ENCODE results near the gene GSE1.

Gene GSE1

DNA sequence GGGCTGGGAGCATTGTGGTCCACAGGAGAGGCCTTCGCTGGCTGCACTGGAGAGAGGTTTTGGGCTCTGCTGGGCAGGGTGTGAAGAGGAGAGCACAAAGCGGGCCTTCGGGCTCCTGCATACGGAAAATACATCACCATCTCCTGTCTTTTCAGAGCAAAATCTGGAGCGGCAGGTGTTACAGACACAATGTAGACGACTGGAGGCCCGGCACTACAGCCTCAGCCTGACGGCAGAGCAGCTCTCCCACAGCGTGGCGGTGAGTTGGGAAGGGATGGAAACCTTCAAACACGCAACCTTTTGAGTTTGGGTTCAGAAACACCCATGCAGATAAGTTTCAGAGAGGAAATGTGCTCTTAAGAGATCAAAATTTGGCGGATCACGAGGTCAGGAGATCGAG is 57.7 kb downstream of the GSE1 start:
- no peak overlapping the region for H4K8ac ChIP-seq (ENCODE audit: low read length)
- H2AFZ ChIP-seq (ENCODE audit: low read depth, low read length), result no peak overlapping the region
- H4K91ac ChIP-seq (ENCODE audit: low read length), result no peak overlapping the region
- no peak overlapping the region for H3K23ac ChIP-seq (ENCODE audit: low read length in 2 of 2)
- no peak overlapping the region for H3K14ac ChIP-seq (ENCODE audit: low read length in 2 of 2)
- no peak overlapping the region for H3K4me3 ChIP-seq (ENCODE audit: insufficient read depth in 1 of 2, low read depth in 1 of 2, low read length in 2 of 2)
- no peak overlapping the region for H3K4me2 ChIP-seq (ENCODE audit: low read length, poor library complexity, severe bottlenecking)
- no peak overlapping the region for H2BK120ac ChIP-seq (ENCODE audit: low read depth, low read length)
- no peak overlapping the region for H3K18ac ChIP-seq (ENCODE audit: low read depth in 1 of 2, low read length in 2 of 2)
- WGBS, result 94% methylated on average over 14 of the region's 14 CpGs
- H2BK12ac ChIP-seq (ENCODE audit: low read length in 2 of 2), result no peak overlapping the region
- H3K9me3 ChIP-seq (ENCODE audit: control insufficient read depth, low read length), result no peaks in the 10 kb centered on the region
- H3K27me3 ChIP-seq (ENCODE audit: control insufficient read depth in 1 of 2, insufficient read depth in 1 of 2, low read length in 2 of 2), result no peaks in the 10 kb centered on the region
- no peak overlapping the region for H2BK5ac ChIP-seq (ENCODE audit: low read depth, low read length, poor library complexity, severe bottlenecking)
- no peak overlapping the region for H2AK5ac ChIP-seq (ENCODE audit: low read length, severe bottlenecking)
- no peak overlapping the region for H3K9ac ChIP-seq (ENCODE audit: low read length)
- H3K27ac ChIP-seq (ENCODE audit: low read length, poor library complexity, severe bottlenecking), result no peak overlapping the region
- DNase-seq, result no peak
- H3K36me3 ChIP-seq (ENCODE audit: control insufficient read depth in 1 of 2, insufficient read depth in 2 of 2, low read depth in 1 of 2, low read length in 2 of 2), result peaks cover 60 to 97% of the 10 kb centered on the region in 2 experiments
- peaks cover 9% of the 10 kb centered on the region for H3K79me1 ChIP-seq (replicated peaks; ENCODE audit: low read length, poor library complexity, severe bottlenecking)
- H3K4ac ChIP-seq (ENCODE audit: low read depth in 1 of 2, low read length in 2 of 2), result no peak overlapping the region
- H3K4me1 ChIP-seq (ENCODE audit: control insufficient read depth, insufficient read depth, low read depth, low read length), result peaks cover 7% of the 10 kb centered on the region
- no peak overlapping the region for H2BK15ac ChIP-seq (ENCODE audit: low read depth, poor library complexity, severe bottlenecking)

DNA sequence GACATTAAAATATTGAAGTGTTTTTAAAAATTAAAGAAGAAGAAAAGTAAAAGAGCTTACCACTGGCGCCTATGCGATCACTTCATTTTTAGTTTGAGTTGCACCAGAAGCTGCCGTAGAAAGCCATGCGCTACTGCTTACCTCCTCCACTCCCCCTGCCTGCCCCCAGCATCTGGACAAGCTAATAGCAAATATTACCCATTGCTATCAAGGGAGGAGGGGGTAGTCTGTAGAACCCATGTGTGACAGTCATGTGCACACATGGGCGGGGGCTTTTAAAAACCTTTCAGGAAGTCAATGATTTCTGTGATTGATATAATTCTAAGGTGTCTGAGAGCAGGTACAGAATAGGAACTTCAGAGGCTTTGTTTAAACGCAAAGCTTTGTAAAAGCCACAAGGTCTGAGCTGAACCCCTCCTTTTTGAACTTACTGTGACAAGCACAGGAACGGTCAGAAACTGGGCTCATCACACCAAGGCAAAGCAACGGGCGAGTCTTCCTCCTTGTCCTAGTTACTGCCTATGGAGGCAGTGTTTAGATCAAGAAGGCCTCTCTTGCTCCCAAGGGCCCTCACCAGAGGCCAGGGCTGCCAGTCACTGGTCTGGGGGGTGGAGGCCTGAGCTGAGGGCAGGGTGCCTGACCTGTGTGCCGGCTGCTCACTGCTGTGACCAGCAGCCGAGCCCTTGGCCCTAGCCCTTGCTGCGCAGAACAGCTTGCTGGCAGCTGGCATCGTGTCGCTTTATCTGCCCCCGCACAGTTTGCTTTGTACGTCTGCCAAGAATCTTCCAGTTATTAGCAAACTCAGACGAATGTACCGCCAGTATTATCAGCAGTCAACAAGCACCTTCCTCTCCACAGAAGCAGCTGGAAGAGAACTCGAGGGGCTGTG is 60.7 kb downstream of the GSE1 start:
- Histone ChIP-seq H3K4me1 (ENCODE audit: control insufficient read depth, insufficient read depth, low read depth, low read length) (peaks cover 3% of the 10 kb centered on the region), H3K18ac (ENCODE audit: low read depth in 1 of 2, low read length in 2 of 2) (no peak overlapping the region), H3K4ac (ENCODE audit: low read depth in 1 of 2, low read length in 2 of 2) (no peak overlapping the region), H3K14ac (ENCODE audit: low read length in 2 of 2) (no peak overlapping the region), H2AFZ (ENCODE audit: low read depth, low read length) (no peak overlapping the region), H2BK120ac (ENCODE audit: low read depth, low read length) (no peak overlapping the region), H3K27ac (ENCODE audit: low read length, poor library complexity, severe bottlenecking) (no peak overlapping the region), H3K23ac (ENCODE audit: low read length in 2 of 2) (no peak overlapping the region), H2BK15ac (ENCODE audit: low read depth, poor library complexity, severe bottlenecking) (no peak overlapping the region), H3K79me1 (replicated peaks; ENCODE audit: low read length, poor library complexity, severe bottlenecking) (peaks cover 9% of the 10 kb centered on the region), H2BK12ac (ENCODE audit: low read length in 2 of 2) (no peak overlapping the region), H3K4me3 (ENCODE audit: insufficient read depth in 1 of 2, low read depth in 1 of 2, low read length in 2 of 2) (no peak overlapping the region), H3K9me3 (ENCODE audit: control insufficient read depth, low read length) (no peaks in the 10 kb centered on the region), H3K27me3 (ENCODE audit: control insufficient read depth in 1 of 2, insufficient read depth in 1 of 2, low read length in 2 of 2) (no peaks in the 10 kb centered on the region), H4K8ac (ENCODE audit: low read length) (no peak overlapping the region), H2BK5ac (ENCODE audit: low read depth, low read length, poor library complexity, severe bottlenecking) (no peak overlapping the region), H3K9ac (ENCODE audit: low read length) (peak overlapping the region; percentile 2), H4K91ac (ENCODE audit: low read length) (no peak overlapping the region), H2AK5ac (ENCODE audit: low read length, severe bottlenecking) (no peak overlapping the region), H3K4me2 (ENCODE audit: low read length, poor library complexity, severe bottlenecking) (no peak overlapping the region), H3K36me3 (ENCODE audit: control insufficient read depth in 1 of 2, insufficient read depth in 2 of 2, low read depth in 1 of 2, low read length in 2 of 2) (peaks cover 50 to 95% of the 10 kb centered on the region in 2 experiments)
- no peak for DNase-seq
- 94% methylated on average over 19 of the region's 19 CpGs for WGBS

DNA sequence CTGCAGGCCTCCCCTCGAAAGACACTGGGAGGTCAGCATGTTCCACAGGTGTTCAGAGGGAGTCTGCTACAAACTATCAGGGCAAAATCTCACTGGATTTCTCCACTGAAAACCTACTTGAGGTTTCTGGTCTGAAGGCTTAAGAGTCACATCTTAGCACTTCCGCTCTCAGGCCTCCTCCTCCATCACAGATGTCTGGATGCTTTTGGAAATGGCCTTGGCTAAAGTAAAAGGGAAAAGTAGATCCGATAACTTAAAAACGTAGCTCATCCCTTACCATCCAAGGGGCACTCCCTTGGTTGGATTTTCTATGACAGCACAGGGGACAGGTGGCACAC is 61.3 kb downstream of the GSE1 start:
- Histone ChIP-seq H3K9me3 (ENCODE audit: control insufficient read depth, low read length) (no peaks in the 10 kb centered on the region), H3K4me2 (ENCODE audit: low read length, poor library complexity, severe bottlenecking) (no peak overlapping the region), H2BK120ac (ENCODE audit: low read depth, low read length) (no peak overlapping the region), H3K4me1 (ENCODE audit: control insufficient read depth, insufficient read depth, low read depth, low read length) (peaks cover 3% of the 10 kb centered on the region), H2BK12ac (ENCODE audit: low read length in 2 of 2) (no peak overlapping the region), H4K91ac (ENCODE audit: low read length) (no peak overlapping the region), H3K4ac (ENCODE audit: low read depth in 1 of 2, low read length in 2 of 2) (no peak overlapping the region), H3K23ac (ENCODE audit: low read length in 2 of 2) (no peak overlapping the region), H3K27me3 (ENCODE audit: control insufficient read depth in 1 of 2, insufficient read depth in 1 of 2, low read length in 2 of 2) (no peaks in the 10 kb centered on the region), H3K14ac (ENCODE audit: low read length in 2 of 2) (no peak overlapping the region), H3K79me1 (replicated peaks; ENCODE audit: low read length, poor library complexity, severe bottlenecking) (peaks cover 5% of the 10 kb centered on the region), H2BK15ac (ENCODE audit: low read depth, poor library complexity, severe bottlenecking) (no peak overlapping the region), H3K4me3 (ENCODE audit: insufficient read depth in 1 of 2, low read depth in 1 of 2, low read length in 2 of 2) (no peak overlapping the region), H3K36me3 (ENCODE audit: control insufficient read depth in 1 of 2, insufficient read depth in 2 of 2, low read depth in 1 of 2, low read length in 2 of 2) (peaks cover 47 to 95% of the 10 kb centered on the region in 2 experiments), H3K9ac (ENCODE audit: low read length) (peak overlapping the region; percentile 2), H2AK5ac (ENCODE audit: low read length, severe bottlenecking) (no peak overlapping the region), H2BK5ac (ENCODE audit: low read depth, low read length, poor library complexity, severe bottlenecking) (no peak overlapping the region), H2AFZ (ENCODE audit: low read depth, low read length) (no peak overlapping the region), H4K8ac (ENCODE audit: low read length) (no peak overlapping the region), H3K27ac (ENCODE audit: low read length, poor library complexity, severe bottlenecking) (no peak overlapping the region), H3K18ac (ENCODE audit: low read depth in 1 of 2, low read length in 2 of 2) (no peak overlapping the region)
- WGBS, result 100% methylated on average over 4 of the region's 4 CpGs
- no peak for DNase-seq

DNA sequence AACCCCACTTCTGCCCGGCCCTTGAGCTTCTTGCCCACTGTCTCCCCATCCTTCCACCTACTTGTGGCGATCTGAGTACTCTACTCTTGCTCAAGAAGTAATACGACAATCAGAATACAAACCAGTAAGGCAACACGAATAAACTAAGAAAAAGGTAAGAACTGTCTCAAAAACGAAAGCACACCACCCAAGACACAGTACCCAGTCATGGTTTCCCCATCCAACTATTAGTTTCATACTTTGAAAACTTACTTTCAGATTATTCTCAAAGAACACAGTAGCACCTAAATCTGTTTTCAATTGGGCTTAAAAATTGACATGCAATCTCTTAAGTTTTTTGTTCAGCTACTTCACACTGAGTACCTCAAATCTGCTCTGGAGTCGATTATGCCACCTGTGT is 61.7 kb downstream of the GSE1 start:
- no peak overlapping the region for H2BK15ac ChIP-seq (ENCODE audit: low read depth, poor library complexity, severe bottlenecking)
- H2AFZ ChIP-seq (ENCODE audit: low read depth, low read length), result no peak overlapping the region
- 96% methylated on average over 6 of the region's 6 CpGs for WGBS
- no peak overlapping the region for H2BK5ac ChIP-seq (ENCODE audit: low read depth, low read length, poor library complexity, severe bottlenecking)
- no peak overlapping the region for H3K27ac ChIP-seq (ENCODE audit: low read length, poor library complexity, severe bottlenecking)
- H3K36me3 ChIP-seq (ENCODE audit: control insufficient read depth in 1 of 2, insufficient read depth in 2 of 2, low read depth in 1 of 2, low read length in 2 of 2), result peaks cover 46 to 92% of the 10 kb centered on the region in 2 experiments
- H3K23ac ChIP-seq (ENCODE audit: low read length in 2 of 2), result no peak overlapping the region
- H3K18ac ChIP-seq (ENCODE audit: low read depth in 1 of 2, low read length in 2 of 2), result no peak overlapping the region
- no peak overlapping the region for H3K9ac ChIP-seq (ENCODE audit: low read length)
- H3K4me1 ChIP-seq (ENCODE audit: control insufficient read depth, insufficient read depth, low read depth, low read length), result peaks cover 3% of the 10 kb centered on the region
- H3K4me2 ChIP-seq (ENCODE audit: low read length, poor library complexity, severe bottlenecking), result no peak overlapping the region
- no peak overlapping the region for H4K8ac ChIP-seq (ENCODE audit: low read length)
- no peak overlapping the region for H2BK120ac ChIP-seq (ENCODE audit: low read depth, low read length)
- no peaks in the 10 kb centered on the region for H3K27me3 ChIP-seq (ENCODE audit: control insufficient read depth in 1 of 2, insufficient read depth in 1 of 2, low read length in 2 of 2)
- H4K91ac ChIP-seq (ENCODE audit: low read length), result no peak overlapping the region
- DNase-seq, result no peak
- no peak overlapping the region for H3K4me3 ChIP-seq (ENCODE audit: insufficient read depth in 1 of 2, low read depth in 1 of 2, low read length in 2 of 2)
- H2BK12ac ChIP-seq (ENCODE audit: low read length in 2 of 2), result no peak overlapping the region
- H2AK5ac ChIP-seq (ENCODE audit: low read length, severe bottlenecking), result no peak overlapping the region
- H3K4ac ChIP-seq (ENCODE audit: low read depth in 1 of 2, low read length in 2 of 2), result no peak overlapping the region
- H3K79me1 ChIP-seq (replicated peaks; ENCODE audit: low read length, poor library complexity, severe bottlenecking), result peaks cover 6% of the 10 kb centered on the region
- H3K9me3 ChIP-seq (ENCODE audit: control insufficient read depth, low read length), result no peaks in the 10 kb centered on the region
- H3K14ac ChIP-seq (ENCODE audit: low read length in 2 of 2), result no peak overlapping the region

Data from mesenchymal stem cell (in vitro differentiated cells and primary cell).